Astrocyte (in vitro differentiated cells and primary cell): ENCODE data around the gene OR56A4.
"Not testable (repeated sequence)": the region's sequence is repeated elsewhere in the genome, so short reads cannot be mapped to it uniquely, and the experiment has no call there.

ENCODE experiments used
- EZH2 ChIP-seq: IDR thresholded peaks from 2 replicates; pipeline ENCODE4 v1.6.1; 2012; ENCODE audit warnings: mild to moderate bottlenecking, low read length, inconsistent platforms; ENCODE audit not compliant: insufficient read depth
- TF ChIP-seq, protein P1 (sequence below): IDR thresholded peaks from 2 replicates; pipeline ENCODE4 v1.5.1; 2011; ENCODE audit warnings: low read depth, mild to moderate bottlenecking, inconsistent platforms, low read length, moderate library complexity; ENCODE audit not compliant: insufficient read depth

GRCh38 chr11:5960704-5961320, 45.9 kb downstream of the OR56A4 start:
- TF ChIP-seq, protein P1, sequence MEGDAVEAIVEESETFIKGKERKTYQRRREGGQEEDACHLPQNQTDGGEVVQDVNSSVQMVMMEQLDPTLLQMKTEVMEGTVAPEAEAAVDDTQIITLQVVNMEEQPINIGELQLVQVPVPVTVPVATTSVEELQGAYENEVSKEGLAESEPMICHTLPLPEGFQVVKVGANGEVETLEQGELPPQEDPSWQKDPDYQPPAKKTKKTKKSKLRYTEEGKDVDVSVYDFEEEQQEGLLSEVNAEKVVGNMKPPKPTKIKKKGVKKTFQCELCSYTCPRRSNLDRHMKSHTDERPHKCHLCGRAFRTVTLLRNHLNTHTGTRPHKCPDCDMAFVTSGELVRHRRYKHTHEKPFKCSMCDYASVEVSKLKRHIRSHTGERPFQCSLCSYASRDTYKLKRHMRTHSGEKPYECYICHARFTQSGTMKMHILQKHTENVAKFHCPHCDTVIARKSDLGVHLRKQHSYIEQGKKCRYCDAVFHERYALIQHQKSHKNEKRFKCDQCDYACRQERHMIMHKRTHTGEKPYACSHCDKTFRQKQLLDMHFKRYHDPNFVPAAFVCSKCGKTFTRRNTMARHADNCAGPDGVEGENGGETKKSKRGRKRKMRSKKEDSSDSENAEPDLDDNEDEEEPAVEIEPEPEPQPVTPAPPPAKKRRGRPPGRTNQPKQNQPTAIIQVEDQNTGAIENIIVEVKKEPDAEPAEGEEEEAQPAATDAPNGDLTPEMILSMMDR: not testable (repeated sequence)
- TF ChIP-seq EZH2: not testable (repeated sequence)
